KG1 (cell line): ENCODE data around the gene ITGB8.

Source experiments
- DNase-seq: peaks from one replicate; lab custom pipeline; 2025; lab: John Stamatoyannopoulos, UW

The ITGB8 gene

GRCh38 chr7:20307901-20308300, 22.8 kb upstream of the ITGB8 start:
- no peak for DNase-seq

- no peak for DNase-seq
Measured at GRCh38 chr7:20310301-20310700, 20.4 kb upstream of the ITGB8 start.

GRCh38 chr7:20310963-20311742, 19.5 kb upstream of the ITGB8 start:
- DNase-seq = peak; percentile 44

- no peak for DNase-seq
Measured at GRCh38 chr7:20311743-20312042, 19.0 kb upstream of the ITGB8 start.

GRCh38 chr7:20312562-20312961, 18.1 kb upstream of the ITGB8 start:
- DNase-seq = no peak

GRCh38 chr7:20313626-20314025, 17.1 kb upstream of the ITGB8 start:
- DNase-seq = no peak

- DNase-seq = no peak
Measured at GRCh38 chr7:20314198-20314597, 16.5 kb upstream of the ITGB8 start.

GRCh38 chr7:20316706-20317105, 14.0 kb upstream of the ITGB8 start:
- DNase-seq = no peak

GRCh38 chr7:20317413-20317812, 13.3 kb upstream of the ITGB8 start:
- no peak for DNase-seq

- no peak for DNase-seq
Measured at GRCh38 chr7:20318933-20319332, 11.8 kb upstream of the ITGB8 start.

GRCh38 chr7:20320322-20320721, 10.4 kb upstream of the ITGB8 start:
- no peak for DNase-seq

- DNase-seq = no peak
Measured at GRCh38 chr7:20320786-20321185, 9.9 kb upstream of the ITGB8 start.

GRCh38 chr7:20323595-20323994, 7.1 kb upstream of the ITGB8 start:
- DNase-seq = no peak

GRCh38 chr7:20326342-20326741, 4.4 kb upstream of the ITGB8 start:
- no peak for DNase-seq

GRCh38 chr7:20327055-20327454, 3.6 kb upstream of the ITGB8 start:
- DNase-seq = no peak

- DNase-seq = no peak
Measured at GRCh38 chr7:20328027-20328426, 2.7 kb upstream of the ITGB8 start.

GRCh38 chr7:20328692-20329091, 2.0 kb upstream of the ITGB8 start:
- no peak for DNase-seq

GRCh38 chr7:20329389-20330238, 1.1 kb upstream of the ITGB8 start:
- DNase-seq = peak; percentile 43

- DNase-seq = no peak
Measured at GRCh38 chr7:20330928-20331909, 519 bp downstream of the ITGB8 start.

- no peak for DNase-seq
Measured at GRCh38 chr7:20331910-20332813, 1.5 kb downstream of the ITGB8 start.

GRCh38 chr7:20338285-20338684, 7.6 kb downstream of the ITGB8 start:
- DNase-seq = no peak
